Aorta (tissue), 5 donors: ENCODE data around the gene PPARG. TPM values are rescaled to one million over a fixed set of nuclear protein-coding genes. Genes with fewer than 3 reads are reported as not detected.
"Not testable (repeated sequence)": the region's sequence is repeated elsewhere in the genome, so short reads cannot be mapped to it uniquely, and the experiment has no call there.

Experiments
- ATAC-seq: fragments of 200-7000 bp; cut with Tn5 transposase; one replicate; pipeline ENCODE4 v1.9.1; 2022; ENCODE audit warnings: moderate library complexity; ENCODE audit not compliant: low FRiP score
- DNase-seq, 2 donors: peaks; one replicate each; pipeline ENCODE4 v3.0.0-alpha.2; 2020
- H3K27ac ChIP-seq, 2 donors: one replicate each; pipeline ENCODE4 v1.5.1; 2013; ENCODE audit warnings: low read length in 2 of 2, mild to moderate bottlenecking in 2 of 2, moderate library complexity in 2 of 2, control low read depth in 1 of 2, inconsistent platforms in 1 of 2, low read depth in 1 of 2
- H3K27me3 ChIP-seq, 2 donors: one replicate each; pipeline ENCODE4 v1.6.1; 2013; ENCODE audit warnings: control low read depth in 1 of 2, low read length in 1 of 2, mild to moderate bottlenecking in 1 of 2, moderate library complexity in 1 of 2; ENCODE audit not compliant: insufficient read depth in 2 of 2, control insufficient read depth in 1 of 2
- H3K36me3 ChIP-seq, 2 donors: one replicate each; pipeline ENCODE4 v1.6.1; 2013; ENCODE audit warnings: control low read depth in 1 of 2, low read length in 1 of 2, mild to moderate bottlenecking in 1 of 2; ENCODE audit not compliant: insufficient read depth in 2 of 2, control insufficient read depth in 1 of 2
- H3K4me1 ChIP-seq, 2 donors: one replicate each; pipeline ENCODE4 v1.6.1; 2013; ENCODE audit warnings: low read length in 2 of 2, control low read depth in 1 of 2, mild to moderate bottlenecking in 1 of 2, moderate library complexity in 1 of 2; ENCODE audit not compliant: insufficient read depth in 2 of 2, control insufficient read depth in 1 of 2
- H3K4me3 ChIP-seq, 2 donors: one replicate each; pipeline ENCODE4 v1.5.1; 2013; ENCODE audit warnings: low read length in 2 of 2, control low read depth in 1 of 2, mild to moderate bottlenecking in 1 of 2
- H3K9me3 ChIP-seq: one replicate; pipeline ENCODE4 v1.6.1; 2013; ENCODE audit warnings: mild to moderate bottlenecking, low read length; ENCODE audit not compliant: control insufficient read depth
- whole genome bisulfite sequencing, 2 donors: extraction: QIAGEN DNeasy Blood & Tissue Kit; methylation state at CpG; one replicate each; pipeline ENCODE4 v1.1.7; 2013; 5-methylcytosine and 5-hydroxymethylcytosine counted together
- intact Hi-C, 2 donors: fragments of 100-400 bp; cut with DNase I; formaldehyde crosslinking; loops; one replicate each; pipeline versions ENCODE4 v1.14.2 to v1.15.0; 2022
- polyA plus RNA-seq, 2 donors: library from polyadenylated mRNA; stranded (reverse); fragments of 200-250 nt; gene quantifications; one replicate each; pipeline ENCODE4 v1.2.3, GENCODE V29; 2013
- total RNA-seq, 2 donors: library from RNA; stranded (reverse); fragmentation: NEBNext Ultra II Directional; extraction: Animal tissue kit (Norgen Biotek cat#: 25700); gene quantifications; one replicate each; pipeline ENCODE4 v1.2.1, GENCODE V29; 2021
- donor health status: healthy with polysubstance abuse.
- donor health status: Bipolar disorder and iron deficiency.
- donor health status: DM: no; HTN: no; CAD: no.
- donor health status: DM: no; HTN: no; CAD: no.
- donor health status: DM: yes; HTN: yes; CAD: no.

The PPARG gene
- total and polyA plus RNA-seq, 4 donors, result 5.1 to 21.0 (median 17.5) TPM

GRCh38 chr3:12448404-12449202 lies 159.7 kb downstream of the PPARG start:
- ATAC-seq, H3K4me1 ChIP-seq, H3K27me3 ChIP-seq, intact Hi-C loops, H3K27ac ChIP-seq, H3K36me3 ChIP-seq, H3K9me3 ChIP-seq, H3K4me3 ChIP-seq, DNase-seq: not testable (repeated sequence)
- WGBS, 2 donors, result 75 to 77% methylated on average over 4 of the region's 4 CpGs

- Histone ChIP-seq H3K9me3 (peaks cover 1% of the 10 kb centered on the region), H3K27me3 (no peaks in the 10 kb centered on the region), H3K4me1 (no peaks in the 10 kb centered on the region), H3K27ac (no peak overlapping the region), H3K4me3 (no peak overlapping the region), H3K36me3 (no peaks in the 10 kb centered on the region)
- DNase-seq (peak in 1 of 2 donors; percentile 17), ATAC-seq (no peak)
- 63 to 67% methylated on average over 8 of the region's 8 CpGs for WGBS, 2 donors
- intact Hi-C loops, result no loop called here
These were observed 161.2 kb downstream of the PPARG start for GRCh38 chr3:12449889-12450682.

GRCh38 chr3:12451481-12451880 lies 162.6 kb downstream of the PPARG start:
- Histone ChIP-seq H3K36me3 (no peaks in the 10 kb centered on the region), H3K4me1 (no peaks in the 10 kb centered on the region), H3K4me3 (no peak overlapping the region), H3K9me3 (peaks cover 1% of the 10 kb centered on the region), H3K27me3 (no peaks in the 10 kb centered on the region), H3K27ac (no peak overlapping the region)
- DNase-seq (no peak), ATAC-seq (no peak)
- 83 to 87% methylated on average over 5 of the region's 5 CpGs for WGBS, 2 donors
- intact Hi-C loops, result no loop called here

GRCh38 chr3:12451960-12452359 lies 163.1 kb downstream of the PPARG start:
- 77 to 83% methylated on average over 1 of the region's 1 CpG for WGBS, 2 donors

GRCh38 chr3:12452361-12453330 lies 163.8 kb downstream of the PPARG start:
- intact Hi-C loops, result no loop called here
- peak in 1 of 2 donors; percentile 43 for DNase-seq
- no peaks in the 10 kb centered on the region for H3K27me3 ChIP-seq
- no peaks in the 10 kb centered on the region for H3K36me3 ChIP-seq
- WGBS, 2 donors, result 88 to 91% methylated on average over 12 of the region's 12 CpGs
- H3K27ac ChIP-seq, result no peak overlapping the region
- no peaks in the 10 kb centered on the region for H3K4me1 ChIP-seq
- no peak overlapping the region for H3K4me3 ChIP-seq
- H3K9me3 ChIP-seq, result peaks cover under 1% of the 10 kb centered on the region
- ATAC-seq, result no peak

More at GRCh38 chr3:12451960-12452359, 163.1 kb downstream of the PPARG start:
- Histone ChIP-seq H3K36me3 (no peaks in the 10 kb centered on the region), H3K9me3 (peaks cover 1% of the 10 kb centered on the region), H3K4me3 (no peak overlapping the region), H3K27me3 (no peaks in the 10 kb centered on the region), H3K4me1 (no peaks in the 10 kb centered on the region), H3K27ac (no peak overlapping the region)
- peak in 1 of 2 donors; percentile 21 for DNase-seq
- ATAC-seq, result no peak
- intact Hi-C loops, result no loop called here

- H3K27ac ChIP-seq, result no peak overlapping the region
- H3K4me1 ChIP-seq, result no peaks in the 10 kb centered on the region
- ATAC-seq (no peak), DNase-seq (peak in 1 of 2 donors; percentile 13)
- H3K36me3 ChIP-seq, result no peaks in the 10 kb centered on the region
- WGBS, 2 donors, result 75 to 81% methylated on average over 6 of the region's 6 CpGs
- H3K9me3 ChIP-seq, result no peaks in the 10 kb centered on the region
- intact Hi-C loops, result no loop called here
- H3K4me3 ChIP-seq, result no peak overlapping the region
- no peaks in the 10 kb centered on the region for H3K27me3 ChIP-seq
These were observed 165.4 kb downstream of the PPARG start for GRCh38 chr3:12454076-12454815.

GRCh38 chr3:12454816-12455121 lies 165.9 kb downstream of the PPARG start:
- no peaks in the 10 kb centered on the region for H3K36me3 ChIP-seq
- no peak overlapping the region for H3K27ac ChIP-seq
- intact Hi-C loops, result no loop called here
- DNase-seq (no peak), ATAC-seq (no peak)
- no peak overlapping the region for H3K4me3 ChIP-seq
- 64 to 83% methylated on average over 2 of the region's 2 CpGs for WGBS, 2 donors
- no peaks in the 10 kb centered on the region for H3K27me3 ChIP-seq
- no peaks in the 10 kb centered on the region for H3K4me1 ChIP-seq
- no peaks in the 10 kb centered on the region for H3K9me3 ChIP-seq

GRCh38 chr3:12455740-12456139 lies 166.9 kb downstream of the PPARG start:
- Histone ChIP-seq H3K9me3 (peaks cover 2% of the 10 kb centered on the region), H3K27ac (no peak overlapping the region), H3K36me3 (no peaks in the 10 kb centered on the region), H3K27me3 (no peaks in the 10 kb centered on the region), H3K4me1 (no peaks in the 10 kb centered on the region), H3K4me3 (no peak overlapping the region)
- no peak for ATAC-seq
- intact Hi-C loops, result no loop called here
- WGBS, 2 donors, result 91 to 92% methylated on average over 7 of the region's 7 CpGs
- peak in 1 of 2 donors; percentile 43 for DNase-seq
